SK-N-SH (cell line): ENCODE results near the gene IQSEC1. TPM values are rescaled to one million over a fixed set of nuclear protein-coding genes. Genes with fewer than 3 reads are reported as not detected.

Source experiments
- CTCF ChIA-PET: fragments of 300-600, 350-600 bp; formaldehyde crosslinking; extraction: SDS; loops from one replicate; lab custom pipeline; 2021; lab: Yijun Ruan, JAX
- POLR2A ChIA-PET: fragments of 350-600 bp; sonication (Branson Sonifier 250); formaldehyde crosslinking; extraction: SDS; loops from one replicate; lab custom pipeline; 2020; ENCODE audit warnings: antibody characterized with exemption, inconsistent platforms; lab: Yijun Ruan, JAX
- DNase-seq: peaks from one replicate; pipeline ENCODE4 v3.0.0; 2012
- H2AFZ ChIP-seq: fragments of 200-600 bp; sonication (generic); 2 replicates; pipeline ENCODE4 v1.8.1; 2016; ENCODE audit warnings: antibody characterized with exemption, mild to moderate bottlenecking, low read depth
- H3F3A ChIP-seq: fragments of 200-600 bp; sonication (generic); replicated peaks from 2 replicates; pipeline ENCODE3; 2016; ENCODE audit warnings: antibody characterized with exemption, mild to moderate bottlenecking; ENCODE audit not compliant: insufficient read depth
- H3K27ac ChIP-seq, 2 experiments: fragments of 200-500 bp in 1 of 2; fragments of 200-600 bp in 1 of 2; sonication (Bioruptor generic) in 1 of 2; sonication (generic), shearing (Covaris generic) in 1 of 2; 2 replicates each; pipeline versions ENCODE4 v1.5.1 to v1.6.1; 2014 to 2016; ENCODE audit warnings: low read depth in 2 of 2, inconsistent platforms in 1 of 2, low read length in 1 of 2, mild to moderate bottlenecking in 1 of 2, mixed read lengths in 1 of 2
- H3K27me3 ChIP-seq: fragments of 200-600 bp; sonication (generic), shearing (Covaris generic); 2 replicates; pipeline ENCODE4 v1.6.1; 2016; ENCODE audit warnings: mixed run types; ENCODE audit not compliant: insufficient read depth
- H3K36me3 ChIP-seq, 2 experiments: fragments of 200-500 bp in 1 of 2; fragments of 200-600 bp in 1 of 2; sonication (Bioruptor generic) in 1 of 2; sonication (generic) in 1 of 2; replicated peaks in 1 of 2; 2 replicates each; pipeline versions ENCODE3 to v1.5.1; 2014 to 2016; ENCODE audit warnings: low read length in 1 of 2, mild to moderate bottlenecking in 1 of 2; ENCODE audit not compliant: insufficient read depth in 2 of 2, control insufficient read depth in 1 of 2
- H3K4me1 ChIP-seq, 2 experiments: fragments of 200-500 bp in 1 of 2; fragments of 200-600 bp in 1 of 2; sonication (Bioruptor generic) in 1 of 2; sonication (generic), shearing (Covaris generic) in 1 of 2; 2 replicates each; pipeline versions ENCODE4 v1.5.1 to v1.6.1; 2014 to 2016; ENCODE audit warnings: low read depth in 1 of 2, low read length in 1 of 2, mixed run types in 1 of 2; ENCODE audit not compliant: insufficient read depth in 2 of 2, control insufficient read depth in 1 of 2
- H3K4me2 ChIP-seq: fragments of 200-600 bp; sonication (generic), shearing (Covaris generic); 2 replicates; pipeline ENCODE4 v1.6.1; 2017; ENCODE audit warnings: mixed run types
- H3K4me3 ChIP-seq, 2 experiments: fragments of 200-500 bp in 1 of 2; fragments of 200-600 bp in 1 of 2; sonication (Bioruptor generic) in 1 of 2; sonication (generic), shearing (Covaris generic) in 1 of 2; 2 replicates each; pipeline versions ENCODE4 v1.5.1 to v1.8.1; 2014 to 2016; ENCODE audit warnings: low read depth in 2 of 2, inconsistent platforms in 1 of 2, low read length in 1 of 2, mild to moderate bottlenecking in 1 of 2, mixed read lengths in 1 of 2, moderate library complexity in 1 of 2
- H3K79me2 ChIP-seq: fragments of 200-600 bp; sonication (generic); 2 replicates; pipeline ENCODE4 v1.8.1; 2017; ENCODE audit warnings: mild to moderate bottlenecking; ENCODE audit not compliant: insufficient read depth
- H3K9ac ChIP-seq: fragments of 200-600 bp; sonication (generic); 2 replicates; pipeline ENCODE4 v1.6.1; 2017; ENCODE audit warnings: mixed run types
- H3K9me2 ChIP-seq: fragments of 200-600 bp; sonication (generic); 2 replicates; pipeline ENCODE4 v1.6.1; 2017; ENCODE audit warnings: mixed run types
- H3K9me3 ChIP-seq: fragments of 200-600 bp; sonication (generic); 2 replicates; pipeline ENCODE4 v1.6.1; 2017; ENCODE audit warnings: mixed run types, mild to moderate bottlenecking, moderate library complexity
- H4K20me1 ChIP-seq: fragments of 200-600 bp; sonication (generic); 2 replicates; pipeline ENCODE4 v1.6.1; 2017; ENCODE audit warnings: mild to moderate bottlenecking, mixed run types; ENCODE audit not compliant: insufficient read depth
- CHD2 ChIP-seq: fragments of 150-350 bp; IDR thresholded peaks from 2 replicates; pipeline ENCODE4 v1.6.1; 2018; ENCODE audit warnings: low read length; ENCODE audit not compliant: partially characterized antibody
- CTCF ChIP-seq: fragments of 200-600 bp; sonication (generic); IDR thresholded peaks from 2 replicates; pipeline ENCODE4 v1.6.1; 2017; ENCODE audit warnings: antibody characterized with exemption, mild to moderate bottlenecking, moderate library complexity
- EP300 ChIP-seq, 2 experiments: IDR thresholded peaks; 2 replicates each; pipeline versions ENCODE4 v1.4.0 to v1.6.1; 2012; ENCODE audit warnings: borderline replicate concordance in 1 of 2, low read depth in 1 of 2, low read length in 1 of 2
- FOXJ3 ChIP-seq: sonication (generic); formaldehyde crosslinking; IDR thresholded peaks from 2 replicates; pipeline ENCODE4 v1.5.1; 2020; ENCODE audit warnings: mild to moderate bottlenecking, missing genetic modification reagents
- GABPA ChIP-seq: IDR thresholded peaks from 2 replicates; pipeline ENCODE4 v1.4.0; 2012; ENCODE audit warnings: low read depth, mild to moderate bottlenecking
- GATA2 ChIP-seq: sonication (generic); formaldehyde crosslinking; IDR thresholded peaks from 2 replicates; pipeline ENCODE4 v1.5.0; 2020; ENCODE audit warnings: mild to moderate bottlenecking, missing genetic modification reagents
- MAX ChIP-seq: IDR thresholded peaks from 2 replicates; pipeline ENCODE4 v1.4.0; 2012; ENCODE audit warnings: low read depth
- MXI1 ChIP-seq: IDR thresholded peaks from 2 replicates; pipeline ENCODE4 v1.6.1; 2012; ENCODE audit warnings: mild to moderate bottlenecking, low read depth, low read length, improper control_type of control experiment
- RAD21 ChIP-seq: IDR thresholded peaks from 2 replicates; pipeline ENCODE4 v1.6.1; 2012; ENCODE audit warnings: mild to moderate bottlenecking, low read length
- REST ChIP-seq: IDR thresholded peaks from 2 replicates; pipeline ENCODE4 v1.6.1; 2012; ENCODE audit warnings: mild to moderate bottlenecking, low read depth, low read length, moderate library complexity
- RFX5 ChIP-seq: IDR thresholded peaks from 2 replicates; pipeline ENCODE4 v1.6.1; 2012; ENCODE audit warnings: mild to moderate bottlenecking, improper control_type of control experiment, low read length
- SMC3 ChIP-seq: IDR thresholded peaks from 2 replicates; pipeline ENCODE4 v1.6.1; 2012; ENCODE audit warnings: low read depth, low read length, improper control_type of control experiment
- TCF12 ChIP-seq: IDR thresholded peaks from 2 replicates; pipeline ENCODE4 v1.4.0; 2012
- USF1 ChIP-seq: IDR thresholded peaks from 2 replicates; pipeline ENCODE4 v1.4.0; 2012; ENCODE audit warnings: low read depth, borderline replicate concordance
- WGBS: methylation state at CpG from one replicate; pipeline ENCODE4 v1.1.6; 2017; ENCODE audit warnings: low lambda C conversion rate; 5-methylcytosine and 5-hydroxymethylcytosine counted together
- polyA plus RNA-seq, 3 experiments: library from polyadenylated mRNA; depleted of rRNA; stranded (reverse); fragments of >200 nt; gene quantifications; 2 replicates each; pipeline ENCODE4 v1.2.3, GENCODE V29; 2012

Gene IQSEC1
- polyA plus RNA-seq, 1 of the 3 experiments (the other 2 are of a cell fraction), result 6.2 TPM

GRCh38 chr3:13042715-13043271 is 30.4 kb downstream of the IQSEC1 start:
- no peaks in the 10 kb centered on the region for H3K9me3 ChIP-seq
- H3K79me2 ChIP-seq, result no peaks in the 10 kb centered on the region
- H3K9me2 ChIP-seq, result no peaks in the 10 kb centered on the region
- WGBS, result 61% methylated on average over 16 of the region's 20 CpGs
- no peak overlapping the region for H2AFZ ChIP-seq
- ChIA-PET POLR2A (interaction anchor here (1.0 to 1.9 kb wide), 2 partner anchors 20 to 31 kb away, joined by 3 to 6 read pairs; partner anchors contain the start of gene IQSEC1), CTCF (interaction anchor here (1.0 to 1.9 kb wide), 3 partner anchors 25 to 50 kb away, joined by 3 to 6 read pairs (median 4); partner anchors contain the start of gene IQSEC1)
- no peaks in the 10 kb centered on the region for H4K20me1 ChIP-seq
- no peaks in the 10 kb centered on the region for H3K36me3 ChIP-seq
- no peaks in the 10 kb centered on the region for H3F3A ChIP-seq
- no peak for TF ChIP-seq SMC3
- no peak for TF ChIP-seq REST
- no peak for TF ChIP-seq TCF12
- no peak for TF ChIP-seq RAD21
- no peak for TF ChIP-seq USF1
- peak; percentile 91 for TF ChIP-seq MXI1
- TF ChIP-seq FOXJ3 (CRISPR knock-in tag), result no peak
- TF ChIP-seq CTCF, result no peak
- TF ChIP-seq GATA2 (CRISPR knock-in tag), result peak; percentile 94
- no peak for TF ChIP-seq MAX
- no peak for TF ChIP-seq GABPA
- TF ChIP-seq RFX5, result peak; percentile 49
- TF ChIP-seq CHD2, result peak; percentile 29
- no peak; a peak in 1 of 4 replicates for TF ChIP-seq EP300 (IDR thresholded peaks at IDR 0.05; ENCODE audit: borderline replicate concordance in 1 of 2, low read depth in 1 of 2, low read length in 1 of 2)
- peaks cover 0 to 86% of the 10 kb centered on the region in 2 experiments; a peak in 2 of 4 replicates for H3K4me1 ChIP-seq
- no peak overlapping the region for H3K4me2 ChIP-seq
- H3K4me3 ChIP-seq, result peak overlapping the region in 1 of 2 experiments; percentile 4; a peak in 1 of 4 replicates
- no peak overlapping the region for H3K9ac ChIP-seq
- peak overlapping the region in 1 of 2 experiments; percentile 99; a peak in 2 of 4 replicates for H3K27ac ChIP-seq
- H3K27me3 ChIP-seq, result peaks cover 6% of the 10 kb centered on the region; the same call in 1 of the 2 replicates
- DNase-seq, result peak; percentile 93
